Activated CD8-positive, alpha-beta T cell treated with anti-CD3 and anti-CD28 coated beads for 36 hours (primary cell): ENCODE measurements around the gene ENDOU. TPM values are rescaled to one million over a fixed set of nuclear protein-coding genes. Genes with fewer than 3 reads are reported as not detected.
A peak's percentile ranks its signal among the peaks of the same experiment; 100 is the strongest.

Experiments used
- ATAC-seq: fragments of 200-7000 bp; cut with Tn5 transposase; one replicate; pipeline ENCODE4 v1.10.0; 2021; ENCODE audit warnings: mild to moderate bottlenecking, moderate library complexity
- CTCF ChIA-PET: fragments of 350-600 bp; sonication (Branson Sonifier 250); formaldehyde crosslinking; loops from one replicate; lab custom pipeline; 2021; ENCODE audit warnings: antibody characterized with exemption; lab: Charles Lee
- POLR2A ChIA-PET: fragments of 350-600 bp; sonication (Branson Sonifier 250); formaldehyde crosslinking; loops from one replicate; lab custom pipeline; 2021; ENCODE audit warnings: antibody characterized with exemption; lab: Charles Lee
- DNase-seq: peaks from one replicate; pipeline ENCODE4 v3.0.0-alpha.2; 2020
- H3K27ac Mint-ChIP-seq: one replicate; pipeline ENCODE4 v1.8.0; 2021; ENCODE audit warnings: mild to moderate bottlenecking, mixed read lengths
- H3K27me3 Mint-ChIP-seq: one replicate; pipeline ENCODE4 v1.8.0; 2021; ENCODE audit warnings: mixed read lengths
- H3K36me3 Mint-ChIP-seq: one replicate; pipeline ENCODE4 v1.8.0; 2021; ENCODE audit warnings: low read depth, mixed read lengths
- H3K4me1 Mint-ChIP-seq: one replicate; pipeline ENCODE4 v1.8.0; 2021; ENCODE audit warnings: low read depth, mixed read lengths
- H3K4me3 Mint-ChIP-seq: one replicate; pipeline ENCODE4 v1.8.0; 2021; ENCODE audit warnings: mild to moderate bottlenecking, moderate library complexity, mixed read lengths
- H3K9me3 Mint-ChIP-seq: one replicate; pipeline ENCODE4 v1.8.0; 2021; ENCODE audit warnings: mixed read lengths
- CTCF ChIP-seq: fragments of 200-600 bp; IDR thresholded peaks from one replicate; pipeline ENCODE4 v1.8.0; 2022; ENCODE audit warnings: antibody characterized with exemption, mild to moderate bottlenecking
- intact Hi-C: fragments of 100-400 bp; cut with micrococcal nuclease; formaldehyde crosslinking; loops from one replicate; pipeline ENCODE4 v1.10.0; 2022
- total RNA-seq, 2 experiments: library from RNA; stranded (reverse); gene quantifications; one replicate each; pipeline ENCODE4 v1.2.3, GENCODE V29; 2021

The ENDOU gene
- total RNA-seq, 2 experiments from 2014 or later, result not detected

- TF ChIP-seq CTCF, result no peak
- CTCF ChIA-PET, result interaction anchor here (1.0 to 19.4 kb wide), 9 partner anchors 7 to 68 kb away, joined by 3 to 685 read pairs (median 49); partner anchors contain the start of gene RAPGEF3
- H3K4me3 Mint-ChIP-seq, result no peak overlapping the region
- ATAC-seq, result no peak
- no peaks in the 10 kb centered on the region for H3K9me3 Mint-ChIP-seq
- intact Hi-C loops, result loop anchor here (5.0 kb wide), 1 partner anchor 62 kb away; the partner anchor contains the start of gene RPAP3
- POLR2A ChIA-PET, result interaction anchor here (0.8 to 2.2 kb wide), 5 partner anchors 9 to 70 kb away, joined by 3 to 8 read pairs (median 6); partner anchors contain the start of gene RAPGEF3
- H3K27ac Mint-ChIP-seq, result no peak overlapping the region
- H3K27me3 Mint-ChIP-seq, result no peaks in the 10 kb centered on the region
- peaks cover 15% of the 10 kb centered on the region for H3K4me1 Mint-ChIP-seq
- no peak for DNase-seq
- no peaks in the 10 kb centered on the region for H3K36me3 Mint-ChIP-seq
Measured at GRCh38 chr12:47769234-47770085, 44.2 kb upstream of the ENDOU start.

- CTCF ChIA-PET, result interaction anchor here (0.8 to 19.4 kb wide), 16 partner anchors 8 to 116 kb away, joined by 3 to 685 read pairs (median 20); partner anchors contain the start of genes ENDOU and RAPGEF3
- H3K27me3 Mint-ChIP-seq, result no peaks in the 10 kb centered on the region
- POLR2A ChIA-PET, result interaction anchor here (1.8 to 2.2 kb wide), 4 partner anchors 10 to 24 kb away, joined by 4 to 15 read pairs (median 6); no protein-coding TSS in a partner anchor
- DNase-seq (no peak), ATAC-seq (no peak)
- H3K9me3 Mint-ChIP-seq, result no peaks in the 10 kb centered on the region
- no peak overlapping the region for H3K27ac Mint-ChIP-seq
- no peak for TF ChIP-seq CTCF
- no peak overlapping the region for H3K4me3 Mint-ChIP-seq
- intact Hi-C loops, result loop anchor here (5.0 kb wide), 1 partner anchor 61 kb away; the partner anchor contains the start of gene RPAP3
- H3K36me3 Mint-ChIP-seq, result no peaks in the 10 kb centered on the region
- H3K4me1 Mint-ChIP-seq, result peaks cover 15% of the 10 kb centered on the region
Measured at GRCh38 chr12:47768323-47768811, 43.1 kb upstream of the ENDOU start.

- Mint-ChIP-seq H3K4me1 (peaks cover 13% of the 10 kb centered on the region), H3K27me3 (no peaks in the 10 kb centered on the region), H3K9me3 (no peaks in the 10 kb centered on the region), H3K27ac (no peak overlapping the region), H3K36me3 (no peaks in the 10 kb centered on the region), H3K4me3 (no peak overlapping the region)
- ChIA-PET POLR2A (interaction anchor here (0.9 to 2.2 kb wide), 9 partner anchors 11 to 50 kb away, joined by 3 to 15 read pairs (median 4); no protein-coding TSS in a partner anchor), CTCF (interaction anchor here (0.7 to 19.4 kb wide), 38 partner anchors 9 to 418 kb away, joined by 3 to 685 read pairs (median 7); partner anchors contain the start of genes ENDOU and RAPGEF3)
- DNase-seq (peak; percentile 77), ATAC-seq (peak; percentile 80)
- peak; percentile 89 for TF ChIP-seq CTCF
- intact Hi-C loops, result loop anchor here (2.0 to 5.0 kb wide), 2 partner anchors 24 to 60 kb away; partner anchors contain the start of gene RPAP3
Measured at GRCh38 chr12:47767216-47767724, 42.0 kb upstream of the ENDOU start.

- TF ChIP-seq CTCF, result no peak
- intact Hi-C loops, result loop anchor here (2.0 to 5.0 kb wide), 2 partner anchors 24 to 59 kb away; partner anchors contain the start of gene RPAP3
- no peaks in the 10 kb centered on the region for H3K9me3 Mint-ChIP-seq
- H3K4me3 Mint-ChIP-seq, result no peak overlapping the region
- ATAC-seq (peak; percentile 23), DNase-seq (no peak)
- H3K27me3 Mint-ChIP-seq, result no peaks in the 10 kb centered on the region
- peaks cover 13% of the 10 kb centered on the region for H3K4me1 Mint-ChIP-seq
- H3K36me3 Mint-ChIP-seq, result no peaks in the 10 kb centered on the region
- no peak overlapping the region for H3K27ac Mint-ChIP-seq
- CTCF ChIA-PET, result interaction anchor here (0.7 to 19.4 kb wide), 43 partner anchors 10 to 419 kb away, joined by 3 to 685 read pairs (median 5); partner anchors contain the start of genes ENDOU, RAPGEF3 and VDR
- POLR2A ChIA-PET, result interaction anchor here (0.9 to 2.1 kb wide), 10 partner anchors 10 to 50 kb away, joined by 3 to 15 read pairs (median 4); no protein-coding TSS in a partner anchor
Measured at GRCh38 chr12:47766502-47767215, 41.4 kb upstream of the ENDOU start.
